Endodermal cell (in vitro differentiated cells): ENCODE data around the gene LMTK2. TPM values are rescaled to one million over a fixed set of nuclear protein-coding genes. Genes with fewer than 3 reads are reported as not detected.

Experiments
- DNase-seq: peaks from one replicate; pipeline ENCODE4 v3.0.0-alpha.2; 2017
- H3K27ac ChIP-seq: 2 replicates; pipeline ENCODE4 v1.5.1; 2013; ENCODE audit warnings: mild to moderate bottlenecking, low read depth, low read length, moderate library complexity
- H3K27me3 ChIP-seq: 2 replicates; pipeline ENCODE4 v1.6.1; 2013; ENCODE audit warnings: mild to moderate bottlenecking, low read length, moderate library complexity; ENCODE audit not compliant: insufficient read depth, control insufficient read depth, poor library complexity, severe bottlenecking
- H3K36me3 ChIP-seq: 2 replicates; pipeline ENCODE4 v1.7.0; 2013; ENCODE audit warnings: mild to moderate bottlenecking, low read length, moderate library complexity; ENCODE audit not compliant: control insufficient read depth, insufficient read depth
- H3K4me1 ChIP-seq: one replicate; pipeline ENCODE4 v1.7.0; 2013; ENCODE audit warnings: low read length; ENCODE audit not compliant: control insufficient read depth, insufficient read depth
- H3K4me3 ChIP-seq: 2 replicates; pipeline ENCODE4 v1.5.1; 2013; ENCODE audit warnings: mild to moderate bottlenecking, low read length, moderate library complexity
- H3K9ac ChIP-seq: 2 replicates; pipeline ENCODE4 v1.6.1; 2013; ENCODE audit warnings: mild to moderate bottlenecking, low read length, moderate library complexity; ENCODE audit not compliant: poor library complexity, severe bottlenecking; ENCODE audit errors: extremely low read depth
- H3K9me3 ChIP-seq: 2 replicates; pipeline ENCODE4 v1.6.1; 2013; ENCODE audit warnings: mild to moderate bottlenecking, low read length, moderate library complexity; ENCODE audit not compliant: control insufficient read depth
- H3K27ac Mint-ChIP-seq: 2 replicates; pipeline ENCODE4 v1.8.0; 2020; ENCODE audit warnings: mixed read lengths
- H3K27me3 Mint-ChIP-seq: 2 replicates; pipeline ENCODE4 v1.8.0; 2021; ENCODE audit warnings: mild to moderate bottlenecking, mixed read lengths; ENCODE audit not compliant: insufficient read depth
- H3K36me3 Mint-ChIP-seq: 2 replicates; pipeline ENCODE4 v1.8.0; 2020; ENCODE audit warnings: low read depth, mixed read lengths
- H3K4me1 Mint-ChIP-seq: 2 replicates; pipeline ENCODE4 v1.8.0; 2020; ENCODE audit warnings: mixed read lengths
- H3K4me3 Mint-ChIP-seq: 2 replicates; pipeline ENCODE4 v1.8.0; 2020; ENCODE audit warnings: mild to moderate bottlenecking, moderate library complexity, mixed read lengths
- H3K9me3 Mint-ChIP-seq: 2 replicates; pipeline ENCODE4 v1.8.0; 2020; ENCODE audit warnings: mild to moderate bottlenecking, mixed read lengths
- WGBS, 2 experiments: methylation state at CpG; one replicate each; pipeline versions ENCODE4 v1.1.5 to v1.1.7; 2013; ENCODE audit warnings: missing lambda C conversion rate in 2 of 2, mixed read lengths in 1 of 2; ENCODE audit not compliant: insufficient coverage in 1 of 2, insufficient read length in 1 of 2; 5-methylcytosine and 5-hydroxymethylcytosine counted together
- total RNA-seq, 2 donors: library from RNA; stranded (reverse); fragmentation: NEBNext Ultra II Directional in 1 of 2; extraction: Animal tissue kit (Norgen Biotek cat#: 25700) in 1 of 2; gene quantifications; 2 replicates in 1 of 2; 3 replicates in 1 of 2; pipeline ENCODE4 v1.2.1, GENCODE V29; 2021
- TF ChIP-seq, protein P1 (sequence below): fragments of 200-600 bp; sonication (generic); conservative IDR thresholded peaks from 2 replicates; pipeline ENCODE4 v1.5.0; 2021; ENCODE audit warnings: antibody characterized with exemption, mild to moderate bottlenecking

Gene LMTK2
- total RNA-seq, 2 donors from 2014 or later, result 23.5 to 25.6 TPM

DNA sequence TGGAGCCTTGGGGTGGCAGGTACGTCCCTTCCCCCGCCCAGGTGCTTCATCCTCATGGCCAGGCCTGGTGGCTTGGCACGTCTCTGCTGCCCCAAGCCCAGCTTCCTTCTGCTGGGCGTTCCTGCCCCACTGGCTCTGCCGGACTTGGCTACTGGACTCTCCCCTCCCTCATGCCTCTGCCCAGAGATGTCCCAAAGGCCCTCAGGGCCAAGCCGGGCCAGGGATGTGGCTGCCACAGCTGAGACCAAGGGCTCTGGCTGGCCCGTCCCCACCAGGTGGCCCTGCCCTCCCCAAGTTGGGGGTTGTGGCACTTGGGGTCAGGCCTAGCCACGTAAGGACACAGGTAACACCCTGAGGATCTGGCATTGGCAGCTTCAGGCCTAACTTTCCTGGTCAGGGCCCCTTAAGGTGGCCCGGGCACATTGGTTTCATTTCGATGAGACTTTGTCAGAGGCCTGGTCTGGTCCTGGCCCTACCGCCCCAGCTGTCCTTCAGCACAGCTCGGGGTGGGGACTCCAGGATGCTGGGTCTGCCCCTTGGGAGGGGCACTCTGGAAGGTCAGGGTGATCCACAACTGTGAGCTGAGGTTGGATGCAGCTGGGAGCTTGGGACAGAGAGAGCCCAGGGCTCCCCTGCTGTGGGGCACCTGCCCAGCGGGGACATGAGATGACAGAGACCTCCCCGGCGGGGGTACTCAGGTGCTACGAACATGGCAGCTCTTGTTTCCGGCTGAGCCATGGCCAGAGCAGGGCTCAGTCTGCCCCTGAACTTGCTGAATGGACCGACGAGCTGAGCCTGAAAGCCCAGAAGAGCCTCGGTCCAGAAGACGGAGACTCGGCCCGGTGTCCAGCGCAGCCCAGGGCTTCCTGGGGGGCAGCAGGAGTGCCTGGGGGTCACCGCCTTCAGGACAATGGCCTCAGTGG, 107.5 kb downstream of the LMTK2 start:
- Histone ChIP-seq H3K27me3 (no peaks in the 10 kb centered on the region), H3K4me1 (no peaks in the 10 kb centered on the region), H3K27ac (no peak overlapping the region), H3K9ac (no peak overlapping the region), H3K4me3 (no peak overlapping the region), H3K9me3 (no peaks in the 10 kb centered on the region), H3K36me3 (no peaks in the 10 kb centered on the region)
- WGBS, 2 experiments, result 92% methylated on average over 20 to 25 of the region's 25 CpGs
- H3K9me3 Mint-ChIP-seq, result no peaks in the 10 kb centered on the region
- peak; percentile 49 for DNase-seq
- H3K4me1 Mint-ChIP-seq, result no peaks in the 10 kb centered on the region
- peaks cover 2% of the 10 kb centered on the region for H3K27me3 Mint-ChIP-seq
- no peak overlapping the region for H3K4me3 Mint-ChIP-seq
- H3K27ac Mint-ChIP-seq, result no peak overlapping the region
- TF ChIP-seq, protein P1, sequence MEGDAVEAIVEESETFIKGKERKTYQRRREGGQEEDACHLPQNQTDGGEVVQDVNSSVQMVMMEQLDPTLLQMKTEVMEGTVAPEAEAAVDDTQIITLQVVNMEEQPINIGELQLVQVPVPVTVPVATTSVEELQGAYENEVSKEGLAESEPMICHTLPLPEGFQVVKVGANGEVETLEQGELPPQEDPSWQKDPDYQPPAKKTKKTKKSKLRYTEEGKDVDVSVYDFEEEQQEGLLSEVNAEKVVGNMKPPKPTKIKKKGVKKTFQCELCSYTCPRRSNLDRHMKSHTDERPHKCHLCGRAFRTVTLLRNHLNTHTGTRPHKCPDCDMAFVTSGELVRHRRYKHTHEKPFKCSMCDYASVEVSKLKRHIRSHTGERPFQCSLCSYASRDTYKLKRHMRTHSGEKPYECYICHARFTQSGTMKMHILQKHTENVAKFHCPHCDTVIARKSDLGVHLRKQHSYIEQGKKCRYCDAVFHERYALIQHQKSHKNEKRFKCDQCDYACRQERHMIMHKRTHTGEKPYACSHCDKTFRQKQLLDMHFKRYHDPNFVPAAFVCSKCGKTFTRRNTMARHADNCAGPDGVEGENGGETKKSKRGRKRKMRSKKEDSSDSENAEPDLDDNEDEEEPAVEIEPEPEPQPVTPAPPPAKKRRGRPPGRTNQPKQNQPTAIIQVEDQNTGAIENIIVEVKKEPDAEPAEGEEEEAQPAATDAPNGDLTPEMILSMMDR, result no peak
- no peaks in the 10 kb centered on the region for H3K36me3 Mint-ChIP-seq

GRCh38 chr7:98214811-98215321, 108.2 kb downstream of the LMTK2 start:
- H3K9me3 Mint-ChIP-seq, result no peaks in the 10 kb centered on the region
- 89 to 93% methylated on average over 18 to 27 of the region's 27 CpGs for WGBS, 2 experiments
- H3K27ac ChIP-seq, result no peak overlapping the region
- H3K9me3 ChIP-seq, result no peaks in the 10 kb centered on the region
- DNase-seq, result no peak
- H3K4me1 ChIP-seq, result no peaks in the 10 kb centered on the region
- H3K9ac ChIP-seq, result no peak overlapping the region
- TF ChIP-seq, protein P1, result no peak
- H3K27me3 Mint-ChIP-seq, result peaks cover 2% of the 10 kb centered on the region
- H3K4me1 Mint-ChIP-seq, result no peaks in the 10 kb centered on the region
- H3K36me3 ChIP-seq, result no peaks in the 10 kb centered on the region
- H3K27me3 ChIP-seq, result no peaks in the 10 kb centered on the region
- H3K27ac Mint-ChIP-seq, result no peak overlapping the region
- H3K4me3 ChIP-seq, result no peak overlapping the region
- H3K36me3 Mint-ChIP-seq, result no peaks in the 10 kb centered on the region
- H3K4me3 Mint-ChIP-seq, result no peak overlapping the region

- TF ChIP-seq, protein P1, result no peak
- H3K27ac Mint-ChIP-seq, result peak overlapping the region; percentile 70
- no peak overlapping the region for H3K4me3 ChIP-seq
- no peaks in the 10 kb centered on the region for H3K9me3 ChIP-seq
- H3K36me3 ChIP-seq, result no peaks in the 10 kb centered on the region
- WGBS, 2 experiments, result 94 to 96% methylated on average over 15 to 32 of the region's 32 CpGs
- no peaks in the 10 kb centered on the region for H3K27me3 Mint-ChIP-seq
- no peaks in the 10 kb centered on the region for H3K36me3 Mint-ChIP-seq
- no peak overlapping the region for H3K9ac ChIP-seq
- no peaks in the 10 kb centered on the region for H3K4me1 ChIP-seq
- H3K4me3 Mint-ChIP-seq, result no peak overlapping the region
- no peaks in the 10 kb centered on the region for H3K4me1 Mint-ChIP-seq
- H3K9me3 Mint-ChIP-seq, result no peaks in the 10 kb centered on the region
- DNase-seq, result no peak
- H3K27ac ChIP-seq, result no peak overlapping the region
- H3K27me3 ChIP-seq, result no peaks in the 10 kb centered on the region
Observed at GRCh38 chr7:98215561-98216495, 109.2 kb downstream of the LMTK2 start.
